SK-N-MC (cell line): ENCODE results near the gene ZBTB7B.

Experiments used
- EZH2 ChIP-seq: fragments of 200-600 bp; sonication (generic); IDR thresholded peaks from one replicate; pipeline ENCODE4 v1.6.1; 2017; ENCODE audit warnings: antibody characterized with exemption
- FOXP2 ChIP-seq: optimal IDR thresholded peaks from 2 replicates; pipeline ENCODE3; 2011; ENCODE audit warnings: mild to moderate bottlenecking, moderate library complexity; ENCODE audit not compliant: insufficient read depth; ENCODE audit errors: extremely low read length, control extremely low read depth
- POLR2AphosphoS5 ChIP-seq: IDR thresholded peaks from 2 replicates; pipeline ENCODE4 v1.6.1; 2012; ENCODE audit warnings: mild to moderate bottlenecking, low read depth, low read length, borderline replicate concordance

DNA sequence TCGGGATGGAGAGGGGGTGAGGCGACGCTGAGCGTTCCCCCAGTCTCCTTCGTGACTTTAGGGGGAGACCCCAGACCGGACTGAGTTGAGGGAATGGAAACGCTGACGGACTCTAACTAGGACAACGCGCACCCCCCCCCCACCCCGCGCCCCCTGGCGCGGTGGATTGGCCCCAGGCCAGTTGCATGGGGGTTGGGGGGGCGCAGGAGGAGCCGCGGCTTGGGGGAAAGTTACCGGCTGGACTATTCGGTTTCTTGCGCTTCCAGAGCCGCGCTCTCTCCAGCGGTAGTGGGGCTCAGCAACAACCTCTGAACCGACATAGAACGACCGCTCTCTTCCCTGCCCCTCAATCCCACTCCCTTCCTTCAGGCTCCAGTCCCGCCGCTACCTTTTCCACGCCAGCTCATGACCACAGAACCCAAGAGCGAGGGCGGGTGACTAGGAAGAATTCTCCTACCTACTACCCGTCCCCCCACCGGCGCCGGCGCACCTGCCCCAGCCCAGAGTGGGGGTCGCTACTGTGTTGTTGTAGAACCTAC lies 694 bp downstream of the ZBTB7B start:
- TF ChIP-seq EZH2, result no peak
- peak; percentile 46 for TF ChIP-seq POLR2AphosphoS5
- no peak for TF ChIP-seq FOXP2
